HEK293 (cell line): Measurements from ENCODE around the gene ATP10D.
"Not testable (repeated sequence)": the region's sequence is repeated elsewhere in the genome, so short reads cannot be mapped to it uniquely, and the experiment has no call there.

Source experiments
- CTCF ChIA-PET: fragments of 350-600 bp; formaldehyde crosslinking; extraction: SDS; loops from one replicate; lab custom pipeline; 2021; ENCODE audit warnings: antibody characterized with exemption; lab: Yijun Ruan, JAX
- POLR2A ChIA-PET: fragments of 300-600 bp; formaldehyde crosslinking; extraction: SDS; loops from one replicate; lab custom pipeline; 2020; ENCODE audit warnings: antibody characterized with exemption, inconsistent platforms; lab: Yijun Ruan, JAX
- H3K27ac ChIP-seq: fragments of 200-500 bp; sonication (Bioruptor generic); 2 replicates; pipeline ENCODE4 v1.5.1; 2014; ENCODE audit warnings: low read depth, low read length, control low read depth, inconsistent platforms; ENCODE audit errors: extremely low read depth
- H3K36me3 ChIP-seq, 2 experiments: fragments of 200-500 bp in 1 of 2; sonication (Bioruptor generic) in 1 of 2; 1 replicate in 1 of 2; 2 replicates in 1 of 2; pipeline ENCODE4 v1.5.1; 2014 to 2017; ENCODE audit warnings: inconsistent platforms in 2 of 2, low read length in 2 of 2; ENCODE audit not compliant: control insufficient read depth in 2 of 2, insufficient read depth in 1 of 2
- H3K4me1 ChIP-seq: fragments of 200-500 bp; sonication (Bioruptor generic); 2 replicates; pipeline ENCODE4 v1.5.1; 2014; ENCODE audit warnings: mild to moderate bottlenecking, low read length, inconsistent platforms; ENCODE audit not compliant: control insufficient read depth, insufficient read depth
- H3K4me3 ChIP-seq: 2 replicates; pipeline ENCODE4 v1.5.1; 2011; ENCODE audit warnings: low read depth, mild to moderate bottlenecking, control low read depth, low read length, moderate library complexity
- H3K9me3 ChIP-seq: fragments of 200-500 bp; sonication (Bioruptor generic); 2 replicates; pipeline ENCODE4 v1.5.1; 2014; ENCODE audit warnings: low read depth, low read length, inconsistent platforms; ENCODE audit not compliant: control insufficient read depth, insufficient read depth
- GLIS2 ChIP-seq: fragments of 450-650 bp; formaldehyde crosslinking; IDR thresholded peaks from 2 replicates; pipeline ENCODE4 v1.5.1; 2016; ENCODE audit warnings: missing biosample characterization, missing genetic modification characterization
- KLF16 ChIP-seq: fragments of 450-650 bp; formaldehyde crosslinking; IDR thresholded peaks from 2 replicates; pipeline ENCODE4 v1.5.1; 2017; ENCODE audit warnings: missing biosample characterization, missing genetic modification characterization
- MEIS1 ChIP-seq: sonication (generic); formaldehyde crosslinking; IDR thresholded peaks from 2 replicates; pipeline ENCODE4 v1.8.1; 2022; ENCODE audit warnings: missing genetic modification reagents, mild to moderate bottlenecking, borderline replicate concordance
- OSR2 ChIP-seq: fragments of 450-650 bp; formaldehyde crosslinking; IDR thresholded peaks from 2 replicates; pipeline ENCODE4 v1.5.1; 2016; ENCODE audit warnings: missing biosample characterization, missing genetic modification characterization
- SALL2 ChIP-seq: fragments of 450-650 bp; formaldehyde crosslinking; IDR thresholded peaks from 2 replicates; pipeline ENCODE4 v1.5.0; 2017; ENCODE audit warnings: missing biosample characterization, mild to moderate bottlenecking, missing genetic modification characterization, borderline replicate concordance
- SETDB1 ChIP-seq: IDR thresholded peaks from one replicate; pipeline ENCODE4 v1.6.1; 2017; ENCODE audit warnings: mild to moderate bottlenecking, low read length, moderate library complexity, mixed read lengths; ENCODE audit not compliant: insufficient read length
- ZBTB49 ChIP-seq: fragments of 450-650 bp; formaldehyde crosslinking; IDR thresholded peaks from 2 replicates; pipeline ENCODE4 v1.5.1; 2016; ENCODE audit warnings: missing biosample characterization, missing genetic modification characterization, low read depth
- ZFP41 ChIP-seq: fragments of 450-650 bp; formaldehyde crosslinking; IDR thresholded peaks from 2 replicates; pipeline ENCODE4 v1.5.1; 2016; ENCODE audit warnings: missing biosample characterization, missing genetic modification characterization, borderline replicate concordance
- ZNF16 ChIP-seq: fragments of 450-650 bp; formaldehyde crosslinking; IDR thresholded peaks from 2 replicates; pipeline ENCODE4 v1.5.1; 2016; ENCODE audit warnings: low read depth, missing biosample characterization, missing genetic modification characterization
- ZNF202 ChIP-seq: fragments of 450-650 bp; formaldehyde crosslinking; IDR thresholded peaks from 2 replicates; pipeline ENCODE4 v1.5.1; 2016; ENCODE audit warnings: missing biosample characterization, missing genetic modification characterization, borderline replicate concordance
- ZNF211 ChIP-seq: fragments of 450-650 bp; formaldehyde crosslinking; IDR thresholded peaks from 2 replicates; pipeline ENCODE4 v1.5.1; 2016; ENCODE audit warnings: low read depth, missing biosample characterization, missing genetic modification characterization
- ZNF214 ChIP-seq: fragments of 450-650 bp; formaldehyde crosslinking; IDR thresholded peaks from 2 replicates; pipeline ENCODE4 v1.5.1; 2017; ENCODE audit warnings: missing biosample characterization, mild to moderate bottlenecking, missing genetic modification characterization, borderline replicate concordance
- ZNF24 ChIP-seq: fragments of 450-650 bp; formaldehyde crosslinking; IDR thresholded peaks from 2 replicates; pipeline ENCODE4 v1.5.1; 2016; ENCODE audit warnings: missing biosample characterization, missing genetic modification characterization
- ZNF248 ChIP-seq: fragments of 450-650 bp; formaldehyde crosslinking; IDR thresholded peaks from 2 replicates; pipeline ENCODE4 v1.5.1; 2017; ENCODE audit warnings: missing biosample characterization, missing genetic modification characterization
- ZNF280C ChIP-seq: fragments of 450-650 bp; formaldehyde crosslinking; IDR thresholded peaks from 2 replicates; pipeline ENCODE4 v1.5.1; 2016; ENCODE audit warnings: missing biosample characterization, missing genetic modification characterization
- ZNF518A ChIP-seq: fragments of 450-650 bp; formaldehyde crosslinking; conservative IDR thresholded peaks from 2 replicates; pipeline ENCODE4 v1.5.1; 2016; ENCODE audit warnings: low read depth, missing biosample characterization, missing genetic modification characterization
- ZNF621 ChIP-seq: fragments of 450-650 bp; formaldehyde crosslinking; IDR thresholded peaks from 2 replicates; pipeline ENCODE4 v1.5.1; 2017; ENCODE audit warnings: missing biosample characterization, missing genetic modification characterization
- ZNF645 ChIP-seq: fragments of 450-650 bp; formaldehyde crosslinking; IDR thresholded peaks from 2 replicates; pipeline ENCODE4; 2016; ENCODE audit warnings: missing biosample characterization, missing genetic modification characterization
- ZNF658 ChIP-seq: fragments of 450-650 bp; formaldehyde crosslinking; IDR thresholded peaks from 2 replicates; pipeline ENCODE4; 2016; ENCODE audit warnings: missing biosample characterization, missing genetic modification characterization

ATP10D gene

GRCh38 chr4:47551682-47552081, 66.6 kb downstream of the ATP10D start (continued):
- TF ChIP-seq ZNF518A (no peak), ZFP41 (no peak), OSR2 (tag by site-specific recombination) (no peak), ZNF280C (tag by site-specific recombination) (no peak), ZNF24 (no peak), MEIS1 (CRISPR knock-in tag) (no peak), ZNF16 (no peak), SETDB1 (no peak), ZNF211 (tag by site-specific recombination) (no peak), KLF16 (no peak), ZNF645 (tag by site-specific recombination) (no peak)

GRCh38 chr4:47553329-47554125, 68.5 kb downstream of the ATP10D start:
- no peaks in the 10 kb centered on the region for H3K36me3 ChIP-seq
- no peaks in the 10 kb centered on the region for H3K4me1 ChIP-seq
- TF ChIP-seq ZNF202 (tag by site-specific recombination) (no peak), ZNF621 (tag by site-specific recombination) (no peak), ZBTB49 (tag by site-specific recombination) (no peak), ZNF214 (tag by site-specific recombination) (no peak), ZNF248 (tag by site-specific recombination) (no peak), SALL2 (tag by site-specific recombination) (no peak), GLIS2 (tag by site-specific recombination) (no peak), ZNF658 (tag by site-specific recombination) (no peak)
- no peak overlapping the region for H3K27ac ChIP-seq
- ChIA-PET POLR2A (no interaction called here), CTCF (no interaction called here)
- no peak overlapping the region for H3K4me3 ChIP-seq
- no peaks in the 10 kb centered on the region for H3K9me3 ChIP-seq

GRCh38 chr4:47555920-47556319, 70.8 kb downstream of the ATP10D start:
- H3K4me1 ChIP-seq, H3K36me3 ChIP-seq, H3K9me3 ChIP-seq, CTCF ChIA-PET, POLR2A ChIA-PET, H3K4me3 ChIP-seq, H3K27ac ChIP-seq: not testable (repeated sequence)
